K562 (cell line): Measurements from ENCODE around the gene MYO1A. TPM values are rescaled to one million over a fixed set of nuclear protein-coding genes. Genes with fewer than 3 reads are reported as not detected.

Source experiments
- ATF6 ChIP-seq: sonication (generic); formaldehyde crosslinking; IDR thresholded peaks from 2 replicates; pipeline ENCODE4 v1.4.0; 2020; ENCODE audit warnings: mild to moderate bottlenecking, missing genetic modification reagents
- ESRRA ChIP-seq: fragments of 450-650 bp; IDR thresholded peaks from 2 replicates; pipeline ENCODE4 v1.6.1; 2014; ENCODE audit warnings: low read depth, mild to moderate bottlenecking, moderate library complexity, borderline replicate concordance
- HCFC1 ChIP-seq: IDR thresholded peaks from 2 replicates; pipeline ENCODE4 v1.6.1; 2012; ENCODE audit warnings: low read depth, low read length, improper control_type of control experiment
- KLF6 ChIP-seq: fragments of 250-450 bp; sonication (Bioruptor Pico); IDR thresholded peaks from 2 replicates; pipeline ENCODE4 v1.4.0; 2020; ENCODE audit warnings: mild to moderate bottlenecking, moderate library complexity, borderline replicate concordance
- MAX ChIP-seq: sonication (generic); formaldehyde crosslinking; IDR thresholded peaks from 2 replicates; pipeline ENCODE4 v1.9.0; 2022; ENCODE audit warnings: mild to moderate bottlenecking, missing genetic modification reagents
- NCOR1 ChIP-seq: fragments of 450-650 bp; IDR thresholded peaks from 2 replicates; pipeline ENCODE4 v1.6.1; 2016; ENCODE audit warnings: mild to moderate bottlenecking, moderate library complexity
- NRF1 ChIP-seq, 2 experiments: fragments of 450-650 bp; IDR thresholded peaks in 1 of 2; conservative IDR thresholded peaks in 1 of 2; 2 replicates each; pipeline ENCODE4 v1.6.1; 2014; ENCODE audit warnings: mild to moderate bottlenecking in 2 of 2
- PCBP1 ChIP-seq: fragments of 200-400 bp; formaldehyde crosslinking; IDR thresholded peaks from 2 replicates; pipeline ENCODE4 v1.6.1; 2018; ENCODE audit warnings: mild to moderate bottlenecking, low read depth, low read length; ENCODE audit not compliant: poor library complexity, severe bottlenecking
- PCBP2 ChIP-seq: fragments of 200-400 bp; formaldehyde crosslinking; IDR thresholded peaks from 2 replicates; pipeline ENCODE4 v1.6.1; 2018; ENCODE audit warnings: low read length, low read depth, mild to moderate bottlenecking, moderate library complexity; ENCODE audit not compliant: poor library complexity, severe bottlenecking
- POLR2AphosphoS2 ChIP-seq: IDR thresholded peaks from 2 replicates; pipeline ENCODE4 v1.6.1; 2012; ENCODE audit warnings: low read length, improper control_type of control experiment
- ZBTB1 ChIP-seq: sonication (generic); formaldehyde crosslinking; IDR thresholded peaks from 2 replicates; pipeline ENCODE4 v1.8.1; 2023; ENCODE audit warnings: missing genetic modification reagents, low read depth, mild to moderate bottlenecking, borderline replicate concordance
- ZFPM2 ChIP-seq: fragments of 250-450 bp; sonication (Bioruptor Pico); IDR thresholded peaks from 2 replicates; pipeline ENCODE4 v1.5.1; 2022; ENCODE audit warnings: mild to moderate bottlenecking
- ZNF212 ChIP-seq: fragments of 450-650 bp; formaldehyde crosslinking; IDR thresholded peaks from 2 replicates; pipeline ENCODE4 v1.4.0; 2020; ENCODE audit warnings: mild to moderate bottlenecking
- ZNF354B ChIP-seq: fragments of 250-450 bp; sonication (Bioruptor Pico); IDR thresholded peaks from 2 replicates; pipeline ENCODE4 v1.4.0; 2020
- polyA plus RNA-seq, 8 experiments: library from polyadenylated mRNA; depleted of rRNA in 4 of 8; stranded (reverse) in 5 of 8; unstranded in 3 of 8; fragments of >200 nt; fragmentation: Nextera tagmentation in 2 of 8; fragmentation: Illumina TruSeq in 1 of 8; extraction: Ambion mirVana in 2 of 8; extraction: Trizol in 1 of 8; gene quantifications; 2 replicates each; pipeline versions ENCODE4 v1.2.1 to v1.2.3, GENCODE V29; 2011 to 2014; ENCODE audit warnings: inconsistent platforms in 1 of 8, missing spikeins in 1 of 8
- total RNA-seq, 7 experiments: library from RNA; depleted of rRNA in 6 of 7; stranded (reverse); fragments of >200 nt in 6 of 7; fragmentation: Illumina TruSeq in 2 of 7; extraction: Trizol in 2 of 7; gene quantifications; 2 replicates each; pipeline versions ENCODE4 v1.2.1 to v1.2.3, GENCODE V29; 2011 to 2021; ENCODE audit warnings: low replicate concordance in 1 of 7
- TF ChIP-seq, protein P1 (sequence below): fragments of 450-650 bp; IDR thresholded peaks from 2 replicates; pipeline ENCODE4 v1.6.1; 2017; ENCODE audit warnings: mild to moderate bottlenecking, moderate library complexity
- TF ChIP-seq, protein P2 (sequence below): fragments of 450-650 bp; formaldehyde crosslinking; IDR thresholded peaks from 2 replicates; pipeline ENCODE4 v1.4.0; 2020; ENCODE audit warnings: mild to moderate bottlenecking, moderate library complexity

The MYO1A gene
- total and polyA plus RNA-seq, 9 of the 15 experiments (the other 6 are each of a cell fraction or from before 2014, with no cell fraction given), result 0.03 to 0.29 (median 0.14) TPM; not detected in 2

- peak; percentile 69 for TF ChIP-seq PCBP1
- peak; percentile 59 to 65 for TF ChIP-seq NRF1 (conservative IDR thresholded peaks at IDR 0.05 in 1 of 2, IDR thresholded peaks at IDR 0.05 in 1 of 2)
- TF ChIP-seq HCFC1, result peak; percentile 11; the same call in 1 of the 2 replicates
- TF ChIP-seq ESRRA, result peak; percentile 51; the same call in 1 of the 2 replicates
- no peak for TF ChIP-seq ZNF212 (CRISPR knock-in tag)
- peak; percentile 73 for TF ChIP-seq MAX (CRISPR knock-in tag)
- TF ChIP-seq ZNF354B (CRISPR knock-in tag), result no peak
- no peak for TF ChIP-seq POLR2AphosphoS2
- TF ChIP-seq, protein P1, sequence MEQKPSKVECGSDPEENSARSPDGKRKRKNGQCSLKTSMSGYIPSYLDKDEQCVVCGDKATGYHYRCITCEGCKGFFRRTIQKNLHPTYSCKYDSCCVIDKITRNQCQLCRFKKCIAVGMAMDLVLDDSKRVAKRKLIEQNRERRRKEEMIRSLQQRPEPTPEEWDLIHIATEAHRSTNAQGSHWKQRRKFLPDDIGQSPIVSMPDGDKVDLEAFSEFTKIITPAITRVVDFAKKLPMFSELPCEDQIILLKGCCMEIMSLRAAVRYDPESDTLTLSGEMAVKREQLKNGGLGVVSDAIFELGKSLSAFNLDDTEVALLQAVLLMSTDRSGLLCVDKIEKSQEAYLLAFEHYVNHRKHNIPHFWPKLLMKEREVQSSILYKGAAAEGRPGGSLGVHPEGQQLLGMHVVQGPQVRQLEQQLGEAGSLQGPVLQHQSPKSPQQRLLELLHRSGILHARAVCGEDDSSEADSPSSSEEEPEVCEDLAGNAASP, result no peak
- no peak for TF ChIP-seq ATF6 (CRISPR knock-in tag)
- 0 out of 2 replicates have a peak, but pooled peaks have one; percentile 32 for TF ChIP-seq ZFPM2
- TF ChIP-seq, protein P2, sequence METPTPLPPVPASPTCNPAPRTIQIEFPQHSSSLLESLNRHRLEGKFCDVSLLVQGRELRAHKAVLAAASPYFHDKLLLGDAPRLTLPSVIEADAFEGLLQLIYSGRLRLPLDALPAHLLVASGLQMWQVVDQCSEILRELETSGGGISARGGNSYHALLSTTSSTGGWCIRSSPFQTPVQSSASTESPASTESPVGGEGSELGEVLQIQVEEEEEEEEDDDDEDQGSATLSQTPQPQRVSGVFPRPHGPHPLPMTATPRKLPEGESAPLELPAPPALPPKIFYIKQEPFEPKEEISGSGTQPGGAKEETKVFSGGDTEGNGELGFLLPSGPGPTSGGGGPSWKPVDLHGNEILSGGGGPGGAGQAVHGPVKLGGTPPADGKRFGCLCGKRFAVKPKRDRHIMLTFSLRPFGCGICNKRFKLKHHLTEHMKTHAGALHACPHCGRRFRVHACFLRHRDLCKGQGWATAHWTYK (CRISPR knock-in tag), result no peak
- no peak for TF ChIP-seq NCOR1
- 0 out of 2 replicates have a peak, but pooled peaks have one; percentile 32 for TF ChIP-seq KLF6
- TF ChIP-seq ZBTB1, result 0 out of 2 replicates have a peak, but pooled peaks have one; percentile 56
- no peak for TF ChIP-seq PCBP2
Measured at GRCh38 chr12:57078519-57079404, 28.8 kb upstream of the MYO1A start, which contains the start of gene NEMP1 (continued).
